GM23248 (cell line): ENCODE results near the gene AHR.

ENCODE experiments used
- EZH2 ChIP-seq: fragments of 200-600 bp; sonication (generic); IDR thresholded peaks from 2 replicates; pipeline ENCODE4 v1.6.1; 2018; ENCODE audit warnings: antibody characterized with exemption, mild to moderate bottlenecking; ENCODE audit not compliant: insufficient read depth, poor library complexity, severe bottlenecking
- EZH2phosphoT487 ChIP-seq: fragments of 200-600 bp; sonication (generic); IDR thresholded peaks from 2 replicates; pipeline ENCODE4 v1.6.1; 2018; ENCODE audit warnings: antibody characterized with exemption, moderate library complexity, mild to moderate bottlenecking, low read depth; ENCODE audit not compliant: insufficient read depth

GRCh38 chr7:17374157-17374556 lies 75.7 kb downstream of the AHR start:
- TF ChIP-seq EZH2 (no peak), EZH2phosphoT487 (no peak)
